ENCODE measurements around the gene CLIP3. TPM values are rescaled to one million over a fixed set of nuclear protein-coding genes. Genes with fewer than 3 reads are reported as not detected.

Gene CLIP3
- polyA plus RNA-seq, 3 donors, result 0.24 TPM; not detected in 2

- no peaks in the 10 kb centered on the region for H3K9me3 Mint-ChIP-seq
- WGBS (ENCODE audit: insufficient coverage), result no CpG with 5 or more reads among the region's 2 CpGs
Observed at GRCh38 chr19:36061367-36061766, 28.7 kb upstream of the CLIP3 start.

GRCh38 chr19:36060430-36060829 lies 27.8 kb upstream of the CLIP3 start:
- WGBS (ENCODE audit: insufficient coverage), result 100% methylated on average over 3 of the region's 4 CpGs
- H3K36me3 Mint-ChIP-seq, result peaks cover 27 to 61% of the 10 kb centered on the region in 2 donors
- Histone ChIP-seq H3K4me1 (ENCODE audit: control insufficient read depth in 1 of 2, insufficient read depth in 2 of 2, low read length in 2 of 2) (peaks cover 4 to 7% of the 10 kb centered on the region in 2 donors), H3K4me2 (replicated peaks; ENCODE audit: extremely low read depth, low read length, poor library complexity, severe bottlenecking) (no peak overlapping the region), H2AFZ (ENCODE audit: insufficient read depth, low read depth, low read length, poor library complexity, severe bottlenecking) (no peak overlapping the region), H3K9me3 (replicated peaks in 1 of 2; ENCODE audit: control insufficient read depth in 1 of 2, insufficient read depth in 1 of 2, low read length in 2 of 2) (no peaks in the 10 kb centered on the region), H3K4me3 (replicated peaks in 1 of 3; ENCODE audit: low read depth in 2 of 3, low read length in 3 of 3) (no peak overlapping the region), H3K9ac (ENCODE audit: insufficient read depth, low read length, poor library complexity, severe bottlenecking) (no peak overlapping the region), H3K27ac (ENCODE audit: low read depth in 1 of 2, low read length in 2 of 2) (peak overlapping the region in 1 of 2 donors; percentile 2), H3K27me3 (ENCODE audit: control insufficient read depth in 2 of 2, insufficient read depth in 2 of 2, low read length in 2 of 2) (no peaks in the 10 kb centered on the region), H3K36me3 (replicated peaks in 1 of 2; ENCODE audit: control insufficient read depth in 1 of 2, insufficient read depth in 2 of 2, low read length in 2 of 2) (peaks cover 16 to 62% of the 10 kb centered on the region in 2 donors), H3K79me2 (ENCODE audit: insufficient read depth, low read length) (peaks cover 34% of the 10 kb centered on the region), H4K20me1 (ENCODE audit: insufficient read depth, low read length) (no peaks in the 10 kb centered on the region)
- H3K27ac Mint-ChIP-seq, result peak overlapping the region in 2 of 7 donors; percentile 66 to 77
- H3K4me3 Mint-ChIP-seq, result no peak overlapping the region
- no peak for TF ChIP-seq CTCF (IDR thresholded peaks at IDR 0.05)
- no peaks in the 10 kb centered on the region for H3K9me3 Mint-ChIP-seq
- no peak for DNase-seq
- peaks cover 0 to 1% (median 0%) of the 10 kb centered on the region in 3 donors for H3K27me3 Mint-ChIP-seq (ENCODE audit: low read depth in 3 of 3)
- peaks cover 9% of the 10 kb centered on the region for H3K4me1 Mint-ChIP-seq
- intact Hi-C loops (cut with micrococcal nuclease), result no loop called here

More at GRCh38 chr19:36061367-36061766, 28.7 kb upstream of the CLIP3 start:
- peaks cover 0 to under 1% (median 0%) of the 10 kb centered on the region in 3 donors for H3K27me3 Mint-ChIP-seq (ENCODE audit: low read depth in 3 of 3)
- intact Hi-C loops (cut with micrococcal nuclease), result no loop called here
- no peak overlapping the region for H3K4me3 Mint-ChIP-seq
- Histone ChIP-seq H3K27me3 (ENCODE audit: control insufficient read depth in 2 of 2, insufficient read depth in 2 of 2, low read length in 2 of 2) (no peaks in the 10 kb centered on the region), H2AFZ (ENCODE audit: insufficient read depth, low read depth, low read length, poor library complexity, severe bottlenecking) (no peak overlapping the region), H3K79me2 (ENCODE audit: insufficient read depth, low read length) (peaks cover 25% of the 10 kb centered on the region), H3K4me3 (replicated peaks in 1 of 3; ENCODE audit: low read depth in 2 of 3, low read length in 3 of 3) (no peak overlapping the region), H3K9me3 (replicated peaks in 1 of 2; ENCODE audit: control insufficient read depth in 1 of 2, insufficient read depth in 1 of 2, low read length in 2 of 2) (no peaks in the 10 kb centered on the region), H3K4me1 (ENCODE audit: control insufficient read depth in 1 of 2, insufficient read depth in 2 of 2, low read length in 2 of 2) (no peaks in the 10 kb centered on the region), H3K9ac (ENCODE audit: insufficient read depth, low read length, poor library complexity, severe bottlenecking) (no peak overlapping the region), H3K4me2 (replicated peaks; ENCODE audit: extremely low read depth, low read length, poor library complexity, severe bottlenecking) (no peak overlapping the region), H4K20me1 (ENCODE audit: insufficient read depth, low read length) (no peaks in the 10 kb centered on the region), H3K36me3 (replicated peaks in 1 of 2; ENCODE audit: control insufficient read depth in 1 of 2, insufficient read depth in 2 of 2, low read length in 2 of 2) (peaks cover 24 to 71% of the 10 kb centered on the region in 2 donors), H3K27ac (ENCODE audit: low read depth in 1 of 2, low read length in 2 of 2) (peak overlapping the region in 1 of 2 donors; percentile 2)
- H3K27ac Mint-ChIP-seq, result no peak overlapping the region
- DNase-seq, result no peak
- TF ChIP-seq CTCF (IDR thresholded peaks at IDR 0.05), result no peak
- H3K4me1 Mint-ChIP-seq, result peaks cover 2% of the 10 kb centered on the region
- peaks cover 31 to 70% of the 10 kb centered on the region in 2 donors for H3K36me3 Mint-ChIP-seq

Measured in CD14-positive monocyte (primary cell).